NT2/D1 (cell line): ENCODE data around the gene DEF6.

Source experiments
- YY1 ChIP-seq: IDR thresholded peaks from 2 replicates; pipeline ENCODE4 v1.6.1; 2011; ENCODE audit not compliant: insufficient read length, insufficient read depth
- ZNF274 ChIP-seq: IDR thresholded peaks from 2 replicates; pipeline ENCODE4 v1.6.1; 2011; ENCODE audit warnings: mild to moderate bottlenecking, low read depth, low read length

DNA sequence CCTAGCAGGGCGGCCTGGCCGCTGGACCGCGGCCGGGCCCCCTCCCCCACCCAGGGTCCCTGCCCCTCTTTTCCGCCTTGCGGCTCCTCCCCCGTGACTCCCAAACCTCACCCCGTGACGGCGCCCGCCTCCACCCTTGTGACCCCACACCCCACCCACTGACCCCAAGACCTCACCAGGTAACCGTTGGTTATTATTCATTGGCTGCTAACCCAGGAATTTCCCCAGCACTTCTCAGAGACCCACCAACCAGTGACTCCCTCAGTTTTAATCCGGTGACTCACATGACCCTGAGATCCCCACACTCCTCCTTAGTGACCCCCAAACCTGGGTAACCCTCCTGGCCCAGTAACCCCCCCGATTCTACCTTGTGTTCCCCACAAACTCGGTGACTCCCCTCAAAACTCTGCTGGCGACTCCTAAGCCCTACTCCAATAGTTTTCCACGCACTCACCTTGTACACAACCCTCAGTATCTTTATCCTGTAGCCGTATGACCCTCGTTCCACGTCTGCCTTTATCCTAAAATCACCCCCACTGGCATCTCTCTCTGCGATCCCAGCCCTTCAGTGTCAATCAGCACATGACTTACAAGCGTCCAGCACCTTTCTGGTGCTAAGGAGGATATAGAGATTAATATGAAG, 37.5 kb upstream of the DEF6 start:
- TF ChIP-seq YY1 (no peak), ZNF274 (no peak)
